ENCODE data around the gene CT47A7.
"Not testable (repeated sequence)": the region's sequence is repeated elsewhere in the genome, so short reads cannot be mapped to it uniquely, and the experiment has no call there.

The CT47A7 gene

GRCh38 chrX:120956500-120956899 lies at the start of gene CT47A7:
Gene CT47A7, minus strand, starts transcription at chrX:120956600. Its CDS starts 255 bp downstream, at chrX:120956345.
- not testable (repeated sequence) for H3K27ac Mint-ChIP-seq; H3K4me1 Mint-ChIP-seq (ENCODE audit: low read depth); H3K27me3 Mint-ChIP-seq (ENCODE audit: low read depth); H3K36me3 Mint-ChIP-seq (ENCODE audit: low read depth); H3K9me3 Mint-ChIP-seq; H3K4me3 Mint-ChIP-seq

- Mint-ChIP-seq H3K9me3 (no peaks in the 10 kb centered on the region), H3K4me1 (ENCODE audit: low read depth) (no peaks in the 10 kb centered on the region), H3K27me3 (ENCODE audit: low read depth) (no peaks in the 10 kb centered on the region), H3K4me3 (no peak overlapping the region), H3K36me3 (ENCODE audit: low read depth) (no peaks in the 10 kb centered on the region), H3K27ac (no peak overlapping the region)
These were observed 44.2 kb upstream of the CT47A7 start for GRCh38 chrX:121000589-121000988.

- H3K36me3 Mint-ChIP-seq (ENCODE audit: low read depth): no peaks in the 10 kb centered on the region
- H3K27ac Mint-ChIP-seq: no peak overlapping the region
- no peaks in the 10 kb centered on the region for H3K9me3 Mint-ChIP-seq
- no peaks in the 10 kb centered on the region for H3K4me1 Mint-ChIP-seq (ENCODE audit: low read depth)
- H3K27me3 Mint-ChIP-seq (ENCODE audit: low read depth): no peaks in the 10 kb centered on the region
- H3K4me3 Mint-ChIP-seq: no peak overlapping the region
These were observed 43.0 kb upstream of the CT47A7 start for GRCh38 chrX:120999413-120999812.

GRCh38 chrX:120985660-120986059 lies 29.3 kb upstream of the CT47A7 start, which contains the start of gene CT47A1:
Gene CT47A1, minus strand, starts transcription at chrX:120985760. Its CDS starts 231 bp downstream, at chrX:120985529.
- H3K9me3 Mint-ChIP-seq; H3K27me3 Mint-ChIP-seq (ENCODE audit: low read depth); H3K4me1 Mint-ChIP-seq (ENCODE audit: low read depth); H3K4me3 Mint-ChIP-seq; H3K36me3 Mint-ChIP-seq (ENCODE audit: low read depth); H3K27ac Mint-ChIP-seq: not testable (repeated sequence)
